GM21786 (cell line): Measurements from ENCODE around the gene GRAMD4.
"Not testable (repeated sequence)": the region's sequence is repeated elsewhere in the genome, so short reads cannot be mapped to it uniquely, and the experiment has no call there.

Experiments used
- ATAC-seq: cut with Tn5 transposase; IDR thresholded peaks from one replicate; pipeline ENCODE4 v1.9.1; 2021; ENCODE audit not compliant: unreplicated experiment

GRAMD4 gene

GRCh38 chr22:46634973-46635685 is 14.9 kb downstream of the GRAMD4 start:
- not testable (repeated sequence) for ATAC-seq

- no peak for ATAC-seq
Observed at GRCh38 chr22:46635756-46636155, 15.6 kb downstream of the GRAMD4 start.

GRCh38 chr22:46636221-46637002 is 16.2 kb downstream of the GRAMD4 start:
- ATAC-seq, result no peak

GRCh38 chr22:46637711-46638600 is 17.8 kb downstream of the GRAMD4 start:
- ATAC-seq, result no peak

- ATAC-seq, result no peak
Observed at GRCh38 chr22:46638601-46639431, 18.6 kb downstream of the GRAMD4 start.

- ATAC-seq, result no peak
Observed at GRCh38 chr22:46639843-46640242, 19.7 kb downstream of the GRAMD4 start.

- ATAC-seq, result no peak
Observed at GRCh38 chr22:46640293-46641055, 20.3 kb downstream of the GRAMD4 start.

GRCh38 chr22:46641811-46642266 is 21.7 kb downstream of the GRAMD4 start:
- ATAC-seq, result no peak

- not testable (repeated sequence) for ATAC-seq
Observed at GRCh38 chr22:46642840-46643480, 22.8 kb downstream of the GRAMD4 start.

- ATAC-seq, result no peak
Observed at GRCh38 chr22:46646531-46647215, 26.5 kb downstream of the GRAMD4 start.

GRCh38 chr22:46648225-46648820 is 28.1 kb downstream of the GRAMD4 start:
- ATAC-seq, result not testable (repeated sequence)

- ATAC-seq, result no peak
Observed at GRCh38 chr22:46649141-46650077, 29.2 kb downstream of the GRAMD4 start.

- no peak for ATAC-seq
Observed at GRCh38 chr22:46650078-46650810, 30.1 kb downstream of the GRAMD4 start.

GRCh38 chr22:46651316-46651715 is 31.1 kb downstream of the GRAMD4 start:
- ATAC-seq, result no peak

- ATAC-seq, result no peak
Observed at GRCh38 chr22:46652081-46652846, 32.1 kb downstream of the GRAMD4 start.
